HG03135 (cell line): ENCODE measurements around the gene LRRC41.
A peak's percentile ranks its signal among the peaks of the same experiment; 100 is the strongest.
"Not testable (repeated sequence)": the region's sequence is repeated elsewhere in the genome, so short reads cannot be mapped to it uniquely, and the experiment has no call there.

Experiments
- ATAC-seq: cut with Tn5 transposase; IDR thresholded peaks from one replicate; pipeline ENCODE4 v1.9.1; 2021; ENCODE audit warnings: mild to moderate bottlenecking, moderate library complexity; ENCODE audit not compliant: unreplicated experiment

The LRRC41 gene, protein sequence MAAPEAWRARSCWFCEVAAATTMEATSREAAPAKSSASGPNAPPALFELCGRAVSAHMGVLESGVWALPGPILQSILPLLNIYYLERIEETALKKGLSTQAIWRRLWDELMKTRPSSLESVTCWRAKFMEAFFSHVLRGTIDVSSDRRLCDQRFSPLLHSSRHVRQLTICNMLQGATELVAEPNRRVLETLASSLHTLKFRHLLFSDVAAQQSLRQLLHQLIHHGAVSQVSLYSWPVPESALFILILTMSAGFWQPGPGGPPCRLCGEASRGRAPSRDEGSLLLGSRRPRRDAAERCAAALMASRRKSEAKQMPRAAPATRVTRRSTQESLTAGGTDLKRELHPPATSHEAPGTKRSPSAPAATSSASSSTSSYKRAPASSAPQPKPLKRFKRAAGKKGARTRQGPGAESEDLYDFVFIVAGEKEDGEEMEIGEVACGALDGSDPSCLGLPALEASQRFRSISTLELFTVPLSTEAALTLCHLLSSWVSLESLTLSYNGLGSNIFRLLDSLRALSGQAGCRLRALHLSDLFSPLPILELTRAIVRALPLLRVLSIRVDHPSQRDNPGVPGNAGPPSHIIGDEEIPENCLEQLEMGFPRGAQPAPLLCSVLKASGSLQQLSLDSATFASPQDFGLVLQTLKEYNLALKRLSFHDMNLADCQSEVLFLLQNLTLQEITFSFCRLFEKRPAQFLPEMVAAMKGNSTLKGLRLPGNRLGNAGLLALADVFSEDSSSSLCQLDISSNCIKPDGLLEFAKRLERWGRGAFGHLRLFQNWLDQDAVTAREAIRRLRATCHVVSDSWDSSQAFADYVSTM

DNA sequence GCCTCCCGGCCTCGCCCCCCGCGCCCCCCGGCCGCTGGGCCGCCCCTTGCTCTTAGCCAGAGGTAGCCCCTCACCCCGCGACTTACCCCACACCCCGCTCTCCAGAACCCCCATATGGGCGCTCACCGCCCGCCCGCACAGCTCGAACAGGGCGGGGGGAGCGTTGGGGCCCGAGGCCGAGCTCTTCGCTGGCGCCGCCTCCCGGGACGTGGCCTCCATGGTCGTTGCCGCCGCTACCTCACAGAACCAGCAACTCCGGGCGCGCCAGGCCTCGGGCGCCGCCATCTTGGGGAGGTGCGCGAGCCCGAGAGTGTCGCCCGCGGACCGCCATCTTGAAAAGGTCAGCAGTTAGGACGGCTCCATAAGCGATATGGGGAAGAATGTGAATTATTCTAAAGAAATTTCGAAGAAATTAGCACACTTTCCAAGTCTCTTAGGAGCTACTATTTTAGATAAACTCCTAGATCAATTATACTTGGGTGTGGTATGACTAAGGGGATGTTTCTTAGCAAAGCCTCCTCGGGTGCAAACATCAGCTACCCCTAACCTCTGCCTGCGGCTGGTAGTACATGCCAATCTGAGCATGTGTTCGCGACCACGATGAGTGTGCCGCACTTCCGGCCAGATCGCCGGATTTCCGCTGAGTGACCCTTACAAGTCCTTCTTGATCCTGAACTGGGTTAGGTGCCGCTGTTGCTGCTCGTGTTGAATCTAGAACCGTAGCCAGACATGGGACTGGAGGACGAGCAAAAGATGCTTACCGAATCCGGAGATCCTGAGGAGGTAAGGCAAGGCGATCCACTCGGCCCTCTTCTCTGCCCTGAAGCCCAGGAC, at the start of gene LRRC41, which contains the start of gene UQCRH:
Gene LRRC41 (minus strand): TSS at position 579 of the 834 bp plus-strand sequence. CDS start 294 bp downstream, at position 285.
Gene UQCRH (plus strand): TSS at position 661 of the 834 bp plus-strand sequence. CDS start 69 bp downstream, at position 730.
- ATAC-seq: peak; percentile 81

DNA sequence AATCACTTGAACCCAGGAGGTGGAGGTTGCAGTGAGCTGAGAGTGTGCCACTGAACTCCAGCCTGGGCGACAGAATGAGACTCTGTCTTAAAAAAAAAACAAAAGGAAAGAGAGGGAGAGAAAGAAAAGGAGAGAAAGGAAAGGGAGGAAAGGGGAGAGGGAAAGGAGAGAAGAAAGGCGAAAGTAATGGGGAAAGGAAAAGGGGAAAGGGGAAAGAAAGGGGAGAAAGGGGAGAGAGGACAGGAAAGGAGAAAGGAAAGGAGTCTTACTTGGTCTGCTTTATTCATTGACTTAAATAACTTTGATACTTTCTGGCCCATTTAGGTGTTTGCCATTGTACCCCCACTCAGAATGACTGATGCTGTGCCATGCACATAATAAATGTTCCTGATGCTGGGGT, 48.9 kb upstream of the LRRC41 start:
- ATAC-seq: no peak

DNA sequence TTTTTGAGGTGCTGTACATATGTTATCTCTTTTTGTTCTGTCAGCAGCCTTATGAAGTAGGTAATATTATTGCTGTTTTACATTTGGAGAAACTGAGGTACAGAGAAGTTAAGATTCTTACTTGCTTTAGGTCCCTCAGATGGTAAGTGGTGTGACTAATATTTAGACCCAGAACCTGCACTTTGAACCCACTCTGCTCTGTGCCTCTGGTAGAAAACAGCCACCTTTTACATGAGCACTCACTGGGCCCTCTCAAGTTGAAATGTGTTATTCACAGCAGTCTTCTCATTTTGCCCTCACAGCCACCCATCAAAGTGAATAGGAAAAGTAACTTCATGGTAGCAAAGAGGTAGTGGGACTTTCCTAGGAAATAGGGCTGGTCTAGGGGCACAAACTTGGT, 41.9 kb upstream of the LRRC41 start:
- no peak for ATAC-seq

- no peak for ATAC-seq
Measured at GRCh38 chr1:46344481-46344880, 41.1 kb upstream of the LRRC41 start.

DNA sequence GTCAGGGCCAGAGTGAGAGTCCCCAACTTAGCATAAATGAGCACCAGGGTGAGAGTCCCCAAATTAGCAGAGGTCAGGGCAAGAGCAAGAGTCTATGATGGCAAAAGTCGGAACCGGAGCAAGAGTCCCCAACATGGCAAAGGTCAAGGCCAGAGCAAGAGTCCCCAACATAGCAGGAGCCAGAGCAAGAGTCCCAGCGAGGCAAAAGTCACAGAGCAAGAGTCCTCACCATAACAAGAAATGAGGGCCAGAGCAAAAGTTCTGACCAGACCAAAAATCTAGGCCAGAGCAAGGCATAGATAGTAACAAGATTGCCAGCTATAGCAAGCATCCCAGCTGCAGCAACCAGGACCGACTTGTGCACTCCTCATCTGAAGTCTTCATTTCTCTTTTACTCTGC, 40.3 kb upstream of the LRRC41 start:
- ATAC-seq: no peak

GRCh38 chr1:46343351-46343695, 39.9 kb upstream of the LRRC41 start:
- no peak for ATAC-seq

- no peak for ATAC-seq
Measured at GRCh38 chr1:46342677-46343350, 39.4 kb upstream of the LRRC41 start.

DNA sequence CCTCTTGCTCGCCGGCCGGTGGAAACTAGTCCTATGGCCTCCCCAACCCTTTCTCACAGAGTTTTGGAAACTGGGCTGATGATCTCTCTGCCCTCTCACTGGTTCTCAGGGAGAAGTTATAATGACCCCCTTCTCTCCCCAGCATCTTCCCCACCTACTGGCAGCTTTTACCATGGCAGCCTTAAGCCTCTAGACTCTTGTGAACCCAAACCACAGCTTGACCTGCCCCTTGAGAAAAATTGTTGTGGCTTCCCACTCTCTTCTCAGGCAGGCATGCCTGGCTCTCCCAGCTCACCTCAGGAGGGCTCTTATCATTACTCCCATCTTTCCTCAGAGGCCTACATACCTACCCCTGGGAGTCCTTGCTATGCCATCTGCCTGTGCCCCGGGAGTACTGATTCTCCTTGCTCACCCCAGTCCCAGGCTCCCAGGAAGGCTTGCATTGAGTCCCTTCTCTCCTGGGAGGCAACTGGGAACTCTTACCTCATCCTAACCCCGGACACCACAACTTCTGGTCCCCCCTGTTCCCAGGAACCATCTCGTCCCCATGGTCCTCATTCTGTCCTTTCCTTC, 38.8 kb upstream of the LRRC41 start:
- no peak for ATAC-seq

GRCh38 chr1:46341222-46342083, 38.0 kb upstream of the LRRC41 start:
- no peak for ATAC-seq

- ATAC-seq: peak; percentile 82
Measured at GRCh38 chr1:46340404-46341221, 37.2 kb upstream of the LRRC41 start, which contains the start of gene NSUN4. Gene NSUN4 (plus strand): TSS chr1:46340807. CDS start chr1:46340827, 20 bp downstream.

DNA sequence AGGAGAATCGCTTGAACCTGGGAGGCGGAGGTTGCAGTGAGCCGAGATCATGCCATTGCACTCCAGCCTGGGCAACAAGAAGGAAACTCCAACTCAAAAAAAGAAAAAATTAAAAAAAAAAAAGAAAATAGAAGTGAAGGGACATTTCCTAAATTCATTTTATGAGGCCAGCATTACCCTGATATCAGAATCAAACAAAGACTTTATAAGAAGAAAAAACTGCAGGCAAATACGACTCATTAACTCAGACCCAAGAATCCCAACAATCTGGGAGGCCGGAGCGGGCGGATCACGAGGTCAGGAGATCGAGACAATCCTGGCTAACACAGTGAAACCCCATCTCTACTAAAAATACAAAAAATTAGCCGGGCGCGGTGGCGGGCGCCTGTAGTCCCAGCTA, 34.0 kb upstream of the LRRC41 start:
- not testable (repeated sequence) for ATAC-seq

GRCh38 chr1:46335081-46335480, 31.7 kb upstream of the LRRC41 start:
- no peak for ATAC-seq

- ATAC-seq: no peak
Measured at GRCh38 chr1:46334030-46334384, 30.6 kb upstream of the LRRC41 start.

GRCh38 chr1:46333300-46334029, 30.0 kb upstream of the LRRC41 start:
- ATAC-seq: no peak

DNA sequence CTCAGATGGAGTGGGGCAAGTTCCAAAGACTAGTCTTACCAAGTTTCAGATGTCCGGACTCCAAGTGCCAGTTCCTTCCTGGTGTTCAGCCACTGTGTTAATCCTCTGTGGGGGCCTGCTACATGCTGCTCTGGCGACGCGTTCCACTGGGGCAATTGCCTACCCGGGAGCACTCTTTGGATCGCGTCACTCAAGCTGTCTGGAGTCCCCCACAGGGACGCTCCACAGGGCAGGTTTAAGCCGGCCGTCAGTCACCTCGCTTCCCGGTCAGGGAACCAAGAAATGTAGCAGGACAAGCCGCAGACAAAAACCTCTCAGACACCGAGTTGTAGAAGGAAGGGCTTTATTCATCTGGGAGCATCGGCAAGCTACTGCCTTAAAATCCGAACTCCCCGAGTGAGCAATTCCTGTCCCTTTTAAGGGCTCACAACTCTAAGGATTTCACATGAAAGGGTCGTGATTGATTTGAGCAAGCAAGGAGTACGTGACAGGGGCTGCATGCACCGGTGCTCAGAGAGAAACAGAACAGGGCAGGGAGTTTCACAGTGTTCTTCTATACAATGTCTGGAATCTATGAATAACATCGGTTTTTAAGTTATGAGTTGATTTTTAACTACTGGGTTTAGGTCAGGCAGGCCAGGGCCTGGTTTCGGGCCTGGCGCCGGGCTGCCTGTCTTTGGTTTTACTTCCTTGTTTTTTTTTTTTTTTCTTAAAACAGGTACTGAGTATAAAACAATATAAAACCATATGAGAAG, 28.5 kb upstream of the LRRC41 start:
- peak; percentile 45 for ATAC-seq

- ATAC-seq: not testable (repeated sequence)
Measured at GRCh38 chr1:46330381-46330780, 27.0 kb upstream of the LRRC41 start.

- ATAC-seq: not testable (repeated sequence)
Measured at GRCh38 chr1:46329807-46330206, 26.4 kb upstream of the LRRC41 start.
